Limb (tissue), 2 donors: ENCODE measurements around the gene TNFRSF8.

Source experiments
- DNase-seq, 2 donors: peaks; one replicate each; pipeline ENCODE4 v3.0.0-alpha.2; 2016; ENCODE audit errors: extremely low spot score in 2 of 2

The TNFRSF8 gene

DNA sequence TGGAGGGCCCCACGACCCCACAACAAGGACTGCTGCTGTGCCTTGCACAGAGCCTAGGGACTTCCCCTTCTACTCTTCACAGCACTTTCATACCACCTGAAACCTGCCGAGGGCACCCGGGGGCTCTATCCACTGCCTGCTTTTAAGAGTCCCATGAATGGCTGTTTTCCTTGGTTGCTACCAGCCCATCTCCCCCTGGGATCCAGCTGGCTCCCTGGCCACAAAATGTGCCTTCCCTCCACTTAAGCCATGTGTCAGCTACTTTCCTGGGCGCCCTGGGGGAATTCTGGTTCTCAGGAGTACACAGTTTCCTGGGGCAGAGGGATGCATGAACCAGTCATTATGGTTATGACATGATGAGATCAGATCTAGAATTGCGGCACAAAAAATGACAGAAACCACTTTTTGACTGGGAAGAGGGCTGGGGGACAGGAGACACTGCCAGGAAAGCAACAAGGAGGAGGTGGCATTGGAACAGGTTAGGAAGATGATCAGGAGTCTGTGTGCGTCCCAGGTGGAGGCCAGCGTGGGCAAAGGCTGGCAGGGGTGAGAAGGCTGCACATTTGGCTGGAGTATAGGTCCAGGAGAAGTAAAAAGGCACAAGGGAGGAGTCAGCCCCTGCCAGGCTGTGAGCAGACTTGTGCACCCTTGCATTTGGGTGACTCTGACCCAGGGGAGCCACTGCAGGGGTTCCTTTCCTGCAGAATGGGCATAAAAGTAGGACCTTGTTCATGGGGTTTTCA lies 3.2 kb upstream of the TNFRSF8 start:
- DNase-seq = no peak

DNA sequence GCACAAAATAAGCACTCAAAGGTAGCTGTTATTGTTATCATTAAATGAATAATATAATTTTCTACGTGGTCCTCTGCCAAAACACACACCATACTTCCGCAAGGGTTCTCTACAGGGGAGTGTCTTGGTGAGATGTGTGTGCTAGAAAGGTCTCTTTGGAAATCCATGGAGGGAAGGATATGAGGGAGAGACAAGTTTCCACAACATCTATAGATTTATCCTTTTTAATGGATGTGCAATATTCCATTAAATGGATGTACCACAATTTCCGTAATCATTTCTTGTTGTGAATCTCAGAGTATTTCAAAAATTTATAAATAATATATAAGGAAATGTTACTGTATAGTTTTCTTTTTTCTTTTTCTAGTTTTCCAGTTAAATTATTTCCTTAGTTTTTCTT lies 2.6 kb upstream of the TNFRSF8 start:
- DNase-seq = no peak

DNA sequence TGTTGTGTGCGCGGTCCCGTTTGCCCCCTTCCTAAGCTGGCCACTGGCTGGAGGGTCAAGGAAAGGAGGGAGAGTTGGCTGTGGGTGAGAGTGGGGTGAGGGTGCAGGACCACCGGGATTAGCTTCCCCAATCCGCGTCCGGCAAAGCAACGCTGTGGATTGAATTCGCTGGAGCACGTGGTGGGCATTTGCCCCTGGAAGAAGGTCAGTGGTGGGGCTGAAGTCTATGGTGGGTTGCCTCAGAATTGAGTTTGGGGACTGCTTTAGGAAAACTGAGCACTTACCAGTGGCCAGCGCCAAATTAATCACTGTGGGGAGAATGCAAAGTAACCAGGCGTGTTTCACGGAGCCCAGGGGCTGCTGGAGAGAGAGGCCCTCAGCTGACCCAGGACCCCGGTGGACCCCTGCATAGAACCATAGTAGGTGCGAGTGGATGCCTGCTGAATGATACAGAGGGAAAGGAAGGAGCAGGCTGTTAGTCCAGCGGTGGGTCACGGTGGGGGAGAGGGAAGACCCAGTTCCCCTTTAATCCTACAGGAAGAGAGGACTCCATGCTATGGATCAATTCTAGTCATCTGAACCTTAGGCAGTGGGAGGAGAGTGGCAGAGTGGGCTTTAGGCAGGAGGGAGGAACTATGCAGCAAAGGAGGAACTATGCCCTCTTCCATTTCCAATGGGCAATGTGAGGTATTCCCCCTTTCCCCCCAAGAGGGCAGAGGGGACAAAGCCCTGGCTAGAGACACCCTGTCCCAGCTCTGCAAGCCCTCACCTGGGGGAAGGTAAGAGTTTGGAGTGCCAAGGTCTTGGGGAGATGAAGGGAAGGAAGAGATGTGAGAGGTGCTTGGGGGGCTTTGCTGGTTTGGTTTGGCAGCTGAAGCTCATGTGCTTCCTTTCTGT lies 1.2 kb downstream of the TNFRSF8 start:
- no peak for DNase-seq

DNA sequence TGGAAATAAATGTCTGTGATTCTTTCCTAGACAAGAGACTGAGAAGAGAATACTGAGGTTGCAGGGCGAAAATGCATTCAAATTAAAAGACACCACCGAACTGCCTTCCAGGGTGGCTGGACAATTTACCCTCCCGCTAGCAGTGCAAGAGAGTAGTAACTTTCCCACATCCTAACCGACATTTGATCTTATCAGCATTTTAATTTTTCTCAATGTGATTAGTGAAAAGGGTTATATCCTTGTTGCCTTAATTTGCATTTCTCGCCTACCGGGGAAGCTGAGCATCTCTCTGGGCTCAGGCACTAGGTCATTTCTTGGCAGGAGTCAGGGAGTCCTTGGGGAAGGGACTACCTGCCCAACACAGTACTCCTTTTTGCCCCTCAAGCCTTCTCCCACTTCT lies 2.8 kb downstream of the TNFRSF8 start:
- DNase-seq = no peak

DNA sequence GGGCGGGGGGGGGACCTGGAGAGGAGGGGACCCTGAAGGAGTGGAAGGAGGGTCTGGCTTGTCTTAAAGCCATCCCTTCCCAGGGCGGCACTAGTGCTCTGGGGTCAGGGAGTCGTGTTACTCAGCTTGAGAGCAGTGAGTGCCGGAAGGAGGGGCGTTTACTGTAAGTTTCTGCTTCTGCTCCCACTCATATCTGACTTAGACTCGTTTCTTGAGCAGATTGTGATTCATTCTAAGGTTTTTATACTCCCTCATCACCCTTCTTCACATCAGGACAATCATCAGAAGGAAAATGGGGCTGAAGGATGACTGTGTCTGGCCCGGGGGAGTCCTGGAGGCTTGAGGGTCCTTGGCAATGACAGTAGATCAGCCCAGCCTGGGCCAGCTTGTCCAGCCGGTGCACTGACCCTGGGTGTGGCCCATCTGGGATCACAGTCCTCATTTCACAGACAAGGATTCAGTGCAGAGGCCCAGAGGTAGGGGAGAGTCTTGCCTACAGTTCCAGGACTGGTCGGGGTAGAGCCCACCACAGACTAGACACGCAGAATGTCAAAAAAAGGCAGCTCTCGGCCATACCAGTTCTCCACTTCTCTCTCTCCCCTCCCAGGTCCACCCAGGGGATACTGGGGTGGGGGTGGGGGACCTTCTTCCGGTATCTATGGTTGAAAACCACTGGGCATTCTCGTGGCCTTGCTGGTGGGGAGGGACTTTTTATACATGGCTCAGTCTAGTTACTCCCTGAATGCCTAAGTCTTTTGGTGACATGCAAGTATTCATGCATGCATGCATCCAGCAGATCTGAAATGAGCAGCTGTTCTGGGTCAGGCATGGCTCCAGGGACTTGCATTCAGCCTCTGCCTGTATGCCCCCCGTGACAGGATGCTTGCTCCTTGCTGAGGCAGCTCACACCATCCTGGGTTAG lies 5.1 kb downstream of the TNFRSF8 start:
- peak in 1 of 2 donors; percentile 58 for DNase-seq

DNA sequence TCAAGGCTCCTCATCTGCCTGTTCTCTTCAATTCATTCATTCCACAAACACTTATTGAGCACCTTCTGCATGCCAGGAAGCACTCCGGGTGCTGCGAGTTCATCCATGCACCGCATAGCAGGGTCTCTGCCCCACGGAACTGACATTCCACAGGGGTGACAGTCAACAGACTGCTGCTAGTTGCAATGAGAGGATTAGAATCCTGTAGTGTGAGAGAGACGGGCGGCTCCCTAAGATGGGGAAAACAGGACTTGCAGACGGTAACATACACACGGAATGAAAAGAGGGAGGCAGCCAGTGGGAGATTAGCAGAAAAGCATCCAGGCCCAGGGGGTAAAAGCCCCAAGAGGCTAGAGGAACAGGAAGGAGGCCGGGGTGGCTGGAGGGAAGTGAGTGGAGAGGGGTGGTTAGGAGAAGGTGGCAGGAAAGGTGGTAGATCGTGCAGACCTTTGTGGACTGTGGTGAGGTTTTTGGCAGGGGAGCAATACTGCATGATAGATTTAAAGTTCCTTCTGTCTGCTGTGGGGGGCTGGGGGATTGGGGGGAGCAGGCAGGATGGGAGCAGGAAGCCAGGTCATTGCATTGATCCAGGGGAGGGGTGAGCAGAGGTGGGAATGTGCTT lies 6.6 kb downstream of the TNFRSF8 start:
- no peak for DNase-seq

DNA sequence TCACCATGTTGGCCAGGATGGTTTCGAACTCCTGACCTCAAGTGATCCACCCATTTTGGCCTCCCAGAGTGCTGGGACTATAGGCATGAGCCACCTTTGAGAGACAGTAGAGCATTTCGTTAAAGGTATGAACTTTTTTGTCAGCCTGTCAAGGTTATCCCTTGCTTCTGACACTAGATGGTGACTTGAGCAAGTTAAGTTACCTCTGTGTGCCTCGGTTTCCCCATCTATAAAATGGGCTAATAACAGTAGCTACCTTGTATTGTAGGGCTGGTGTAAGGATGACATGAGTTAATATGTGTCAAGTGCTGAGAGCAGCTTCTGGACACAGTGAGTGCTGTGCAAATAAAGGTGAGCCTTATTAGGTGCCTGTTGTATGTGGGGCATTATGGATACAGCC lies 8.8 kb downstream of the TNFRSF8 start:
- DNase-seq = no peak

DNA sequence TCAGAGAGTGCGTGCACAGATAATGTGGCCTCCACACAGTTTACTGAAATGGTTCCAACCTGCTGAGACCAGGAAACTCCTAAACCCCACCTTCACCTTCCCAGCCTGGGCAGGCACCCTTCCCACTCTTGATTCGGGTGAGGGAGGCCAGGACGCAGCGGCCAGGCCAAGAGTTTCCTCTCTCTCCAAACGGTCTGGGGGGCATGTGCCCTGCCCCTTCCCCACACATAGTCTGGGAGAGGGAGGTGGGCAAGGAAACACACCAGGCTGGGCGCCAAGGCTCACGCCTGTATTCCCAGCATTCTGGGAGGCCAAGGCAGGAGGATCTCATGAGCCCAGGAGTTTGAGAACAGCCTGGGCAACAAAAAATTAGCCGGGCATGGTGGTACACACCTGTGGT lies 9.6 kb downstream of the TNFRSF8 start:
- no peak for DNase-seq

DNA sequence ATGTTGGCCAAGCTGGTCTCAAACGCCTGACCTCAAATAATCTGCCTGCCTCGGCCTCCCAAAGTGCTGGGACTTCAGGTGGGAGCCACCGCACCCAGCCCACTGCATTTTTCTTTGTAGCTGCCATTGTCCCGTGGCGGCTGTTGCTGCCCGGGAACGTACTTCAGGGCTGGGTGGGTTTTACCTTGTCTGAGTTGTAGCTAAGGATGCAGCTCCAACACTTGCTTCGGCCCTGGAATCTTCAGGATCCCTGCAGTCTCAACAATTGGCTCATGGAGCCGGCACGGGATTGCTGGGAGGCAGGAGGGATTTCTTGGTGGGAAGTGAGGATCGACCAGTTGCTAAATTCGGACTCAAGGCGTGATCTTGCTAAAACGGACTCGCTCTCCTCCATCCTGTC lies 10.7 kb downstream of the TNFRSF8 start:
- no peak for DNase-seq

DNA sequence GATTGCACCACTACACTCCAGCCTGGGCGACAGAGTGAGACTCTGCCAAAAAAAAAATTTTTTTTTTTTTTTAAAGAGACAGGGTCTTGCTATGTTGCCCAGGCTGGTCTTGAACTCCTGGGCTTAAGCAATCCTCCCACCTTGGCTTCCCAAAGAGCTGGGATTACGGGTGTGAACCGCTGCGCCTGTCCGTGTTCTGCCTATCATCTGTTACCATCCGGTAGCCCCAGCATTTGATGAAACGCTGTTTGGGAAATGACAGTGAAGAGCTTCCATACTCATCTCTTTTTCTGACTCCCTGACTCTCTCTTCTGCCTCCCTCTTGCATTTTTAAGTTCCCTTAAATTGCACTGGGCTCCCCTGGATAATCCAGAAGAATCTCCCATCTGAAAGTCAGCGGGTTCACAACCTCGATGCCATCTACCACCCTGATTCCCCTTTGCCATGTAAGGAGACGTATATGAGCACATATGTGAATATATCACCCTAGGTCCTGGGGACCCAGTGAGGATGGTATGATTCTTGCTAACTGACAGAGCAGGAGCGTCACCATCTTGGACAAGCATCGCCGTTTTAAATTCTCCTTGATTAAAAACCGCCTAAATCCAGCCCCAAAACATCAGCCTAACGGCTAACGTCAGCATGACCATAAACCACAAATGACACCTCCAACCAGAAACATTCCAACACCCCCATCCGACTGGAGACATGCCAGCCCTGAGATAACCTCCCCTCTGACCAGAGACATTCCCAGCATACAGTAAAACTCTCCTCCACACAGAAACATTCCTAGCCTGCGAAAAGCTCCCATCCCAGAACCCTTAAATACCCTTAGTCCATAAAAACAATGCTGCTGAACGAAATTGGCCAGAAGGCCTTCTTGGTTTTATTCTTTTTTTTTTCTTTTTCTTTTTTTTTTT lies 12.4 kb downstream of the TNFRSF8 start:
- DNase-seq = no peak

DNA sequence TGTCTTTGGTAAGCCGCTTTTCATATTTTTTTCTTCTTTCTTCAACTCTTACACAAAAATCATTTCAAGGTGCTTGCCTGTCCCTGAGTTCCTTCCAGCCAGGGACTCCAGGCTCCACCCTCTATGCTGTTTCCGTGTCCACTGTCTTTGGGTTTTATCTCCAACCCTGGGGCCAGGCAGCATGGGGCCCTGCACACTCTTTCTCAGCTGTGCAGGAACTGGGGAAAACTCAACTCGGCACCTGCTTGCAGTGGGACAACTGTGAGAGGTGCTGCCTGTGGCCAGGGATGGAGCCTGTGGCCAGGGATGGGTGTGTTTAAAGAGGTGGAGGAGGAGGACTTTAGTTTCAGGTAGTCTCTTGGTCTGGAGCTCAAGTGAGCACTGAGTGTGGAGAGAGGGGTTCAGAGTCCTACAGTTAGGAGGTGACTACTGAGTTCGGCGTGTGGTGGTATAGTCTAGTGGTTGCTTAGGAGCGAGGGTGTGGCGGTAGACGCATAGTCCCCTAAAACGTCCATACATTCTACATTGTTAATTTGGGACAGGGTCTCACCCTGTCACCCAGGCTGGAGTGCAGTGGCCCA lies 13.4 kb downstream of the TNFRSF8 start:
- DNase-seq = no peak

DNA sequence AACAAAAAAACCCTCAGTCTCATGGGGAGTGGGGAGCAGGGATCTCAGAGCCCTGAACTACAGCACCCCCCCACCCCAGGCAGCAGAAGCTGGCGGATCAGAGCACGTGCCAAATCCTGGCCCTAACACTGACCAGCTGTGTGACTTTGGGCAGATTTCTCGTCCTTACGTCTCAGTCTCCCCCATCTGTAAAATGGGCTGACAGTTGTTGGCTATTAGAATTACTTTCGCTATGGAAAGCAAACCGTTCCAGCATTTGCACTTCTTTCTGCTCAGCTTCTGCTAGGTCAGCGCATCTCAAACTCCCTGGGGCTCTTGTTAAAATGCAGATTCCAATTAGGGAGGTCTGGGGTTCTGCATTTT lies 15.5 kb downstream of the TNFRSF8 start:
- no peak for DNase-seq

DNA sequence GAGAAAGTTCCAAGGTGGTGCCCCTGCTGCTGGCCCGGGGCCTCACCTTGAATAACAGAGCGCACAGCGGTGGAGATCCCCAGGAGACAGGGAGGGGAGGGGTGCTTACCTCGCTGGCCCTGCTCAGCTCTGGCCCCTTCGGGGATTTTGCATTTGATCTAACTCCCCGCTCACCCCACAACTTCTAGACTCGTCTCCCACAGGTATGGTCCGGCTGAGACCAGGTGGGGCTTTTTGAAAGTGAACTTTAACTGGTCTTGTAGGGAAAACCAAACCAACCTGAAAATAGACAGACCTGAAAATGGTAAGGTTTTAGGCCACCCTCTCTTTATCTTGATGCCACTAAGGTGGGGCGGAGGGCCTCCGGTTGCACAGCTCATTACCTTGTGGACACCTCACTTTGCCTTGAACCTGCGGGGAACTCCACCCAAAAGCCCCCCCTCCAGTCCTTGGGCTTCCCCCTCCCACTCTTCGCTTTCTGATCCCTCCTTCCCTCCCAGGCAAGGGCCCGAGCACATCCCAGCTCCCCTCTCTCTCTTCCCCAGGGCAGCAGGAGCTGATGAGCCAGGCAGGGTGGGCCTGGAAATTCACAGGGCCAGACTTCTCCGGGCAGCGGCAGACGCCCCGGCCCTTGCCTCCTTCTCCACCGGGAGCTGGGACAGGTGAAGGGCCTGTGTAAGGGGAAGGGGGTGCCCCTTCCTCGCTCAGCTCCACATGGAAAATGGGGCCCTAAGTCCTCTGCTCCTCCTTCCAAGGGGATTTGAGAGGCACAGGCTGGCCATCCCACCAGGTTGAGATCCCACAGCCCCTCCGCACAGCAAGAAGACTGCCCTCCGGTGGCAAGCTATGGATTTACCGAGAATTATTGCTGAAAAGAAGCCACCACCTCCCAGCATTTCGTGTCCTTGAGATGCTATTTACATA lies 16.1 kb downstream of the TNFRSF8 start:
- peak in 1 of 2 donors; percentile 61 for DNase-seq

DNA sequence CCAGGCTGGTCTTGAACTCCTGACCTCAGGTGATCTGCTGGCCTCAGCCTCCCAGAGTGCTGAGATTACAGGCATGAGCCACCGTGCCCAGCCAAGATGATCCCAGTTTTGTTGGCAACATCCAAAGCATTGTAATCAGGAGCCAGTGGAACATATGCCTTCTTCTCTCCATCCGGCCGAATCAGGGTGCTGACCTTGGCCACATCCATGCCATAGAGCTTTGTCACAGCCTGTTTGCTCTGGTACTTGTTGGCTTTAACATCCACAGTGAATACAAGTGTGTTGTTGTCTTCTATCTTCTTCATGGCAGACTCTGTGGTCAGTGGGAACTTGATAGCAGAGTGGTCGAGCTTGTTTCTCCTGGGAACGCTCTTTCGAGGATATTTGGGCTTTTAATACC lies 17.1 kb downstream of the TNFRSF8 start:
- DNase-seq = no peak

DNA sequence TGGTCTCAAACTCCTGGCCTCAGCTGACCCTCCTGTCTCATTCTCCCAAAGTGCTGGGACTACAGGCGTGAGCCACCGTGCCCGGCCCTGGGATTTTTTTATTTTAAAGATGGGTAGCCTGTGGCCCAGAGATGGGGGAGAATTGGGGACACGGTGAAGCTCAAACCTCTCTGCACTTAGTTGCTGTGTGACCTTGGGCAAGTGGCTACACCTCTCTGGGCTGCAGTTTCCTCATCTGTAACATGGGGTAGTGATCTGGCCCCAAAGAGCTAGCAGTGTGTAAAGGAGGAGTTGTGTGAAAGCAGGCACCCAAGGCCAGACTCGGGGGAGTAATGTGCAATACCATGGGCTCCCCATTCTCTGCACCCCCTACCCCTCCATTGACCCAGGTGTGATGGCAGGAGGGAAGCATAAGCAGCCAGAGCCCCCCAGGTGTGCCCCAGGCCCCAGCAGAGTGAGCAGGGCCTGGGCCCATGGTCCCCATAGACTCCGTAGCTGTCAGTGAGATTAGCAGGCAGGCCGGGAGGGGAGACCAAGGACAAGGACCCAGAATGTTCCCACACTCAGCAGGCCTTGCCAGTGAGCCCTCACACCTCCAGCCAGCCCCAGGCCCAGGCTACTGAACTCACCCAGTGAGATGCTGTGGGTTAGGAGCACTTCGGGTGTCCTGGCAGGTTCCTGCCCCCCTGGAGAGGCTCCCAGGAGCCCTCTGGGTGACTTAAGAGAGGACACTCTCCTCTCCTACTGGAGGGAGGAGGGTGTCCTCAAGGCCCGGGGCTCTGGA lies 17.9 kb downstream of the TNFRSF8 start:
- DNase-seq = no peak

DNA sequence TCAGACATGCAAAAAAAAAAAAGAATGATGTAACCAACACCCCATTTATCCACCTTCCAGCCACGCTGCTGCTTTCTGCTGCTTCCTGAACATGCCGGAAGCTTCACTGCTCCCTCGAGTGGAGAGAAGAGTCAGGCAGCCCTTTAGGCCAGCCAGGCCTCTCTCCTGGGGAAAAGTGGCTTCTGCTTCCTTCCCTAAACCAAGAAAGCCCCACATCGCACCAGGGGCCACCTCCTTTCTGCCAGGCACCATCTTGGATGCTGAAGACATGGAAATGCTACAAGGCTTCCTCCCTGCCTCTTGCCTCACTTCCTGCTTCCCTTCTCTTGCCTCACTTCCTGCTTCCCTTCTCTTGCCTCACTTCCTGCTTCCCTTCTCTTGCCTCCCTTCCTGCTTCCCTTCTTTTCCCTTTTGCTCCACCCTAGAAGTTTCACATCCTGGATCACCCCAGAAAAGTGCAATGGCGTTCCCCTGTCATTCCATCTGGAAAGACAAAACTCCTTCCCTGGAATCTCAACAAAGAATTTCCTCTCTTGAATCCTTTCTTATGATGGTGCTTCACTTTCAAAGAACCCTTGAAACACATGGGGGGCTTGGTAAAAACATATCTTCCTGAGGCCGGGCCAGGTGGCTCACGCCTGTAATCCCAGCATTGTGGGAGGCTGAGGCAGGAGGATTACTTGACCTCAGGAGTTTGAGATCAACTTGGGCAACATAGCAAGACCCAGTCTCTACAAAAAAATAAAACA lies 18.7 kb downstream of the TNFRSF8 start:
- DNase-seq = no peak

DNA sequence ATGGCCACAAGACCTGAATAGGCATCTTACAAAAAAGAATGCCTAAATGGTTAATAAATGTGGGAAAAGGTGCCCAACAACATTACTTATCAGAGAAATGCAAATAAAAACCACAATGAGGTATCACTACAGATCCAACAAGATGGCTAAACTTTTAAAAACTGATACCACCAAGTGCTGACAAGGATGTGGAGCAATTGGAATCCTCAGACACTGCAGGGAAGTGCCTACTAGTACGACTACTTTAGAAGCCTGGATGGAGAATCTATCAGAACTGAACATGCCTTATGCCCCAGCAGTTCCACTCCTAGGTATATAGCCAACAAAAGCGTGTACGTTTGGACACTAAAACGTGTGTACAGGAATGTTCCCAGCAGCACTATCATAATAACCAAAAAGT lies 19.9 kb downstream of the TNFRSF8 start:
- DNase-seq = no peak
